Measurements from ENCODE around the gene PDE6B.
"Not testable (repeated sequence)": the region's sequence is repeated elsewhere in the genome, so short reads cannot be mapped to it uniquely, and the experiment has no call there.

The PDE6B gene

GRCh38 chr4:656436-657337 is 31.3 kb downstream of the PDE6B start:
- no peak for DNase-seq (ENCODE audit: low spot score)

GRCh38 chr4:657338-657833 is 32.0 kb downstream of the PDE6B start:
- no peak for DNase-seq (ENCODE audit: low spot score)

- no peak for DNase-seq (ENCODE audit: low spot score)
These were observed 32.7 kb downstream of the PDE6B start for GRCh38 chr4:657834-658667.

GRCh38 chr4:658681-659667 is 33.6 kb downstream of the PDE6B start:
- no peak for DNase-seq (ENCODE audit: low spot score)

GRCh38 chr4:659851-660250 is 34.5 kb downstream of the PDE6B start:
- DNase-seq (ENCODE audit: low spot score), result no peak

- no peak for DNase-seq (ENCODE audit: low spot score)
These were observed 35.0 kb downstream of the PDE6B start for GRCh38 chr4:660401-660800.

GRCh38 chr4:661231-661630 is 35.9 kb downstream of the PDE6B start:
- DNase-seq (ENCODE audit: low spot score), result no peak

GRCh38 chr4:661881-662761 is 36.7 kb downstream of the PDE6B start:
- no peak for DNase-seq (ENCODE audit: low spot score)

GRCh38 chr4:663046-663437 is 37.7 kb downstream of the PDE6B start:
- no peak for DNase-seq (ENCODE audit: low spot score)

- DNase-seq (ENCODE audit: low spot score), result peak; percentile 77
These were observed 38.4 kb downstream of the PDE6B start for GRCh38 chr4:663438-664428.

- DNase-seq (ENCODE audit: low spot score), result no peak
These were observed 39.4 kb downstream of the PDE6B start for GRCh38 chr4:664713-665231.

- no peak for DNase-seq (ENCODE audit: low spot score)
These were observed 40.0 kb downstream of the PDE6B start for GRCh38 chr4:665381-665750.

- DNase-seq (ENCODE audit: low spot score), result no peak
These were observed 40.5 kb downstream of the PDE6B start for GRCh38 chr4:665751-666435.

GRCh38 chr4:666436-666810 is 41.0 kb downstream of the PDE6B start:
- DNase-seq (ENCODE audit: low spot score), result no peak

GRCh38 chr4:666822-667544 is 41.6 kb downstream of the PDE6B start:
- DNase-seq (ENCODE audit: low spot score), result no peak

- DNase-seq (ENCODE audit: low spot score), result no peak
These were observed 42.2 kb downstream of the PDE6B start for GRCh38 chr4:667545-667925.

- not testable (repeated sequence) for DNase-seq (ENCODE audit: low spot score)
These were observed 42.8 kb downstream of the PDE6B start for GRCh38 chr4:668219-668618.

All from SK-N-DZ (cell line).